Gastroesophageal sphincter (tissue), 4 donors: ENCODE measurements around the gene FBXL4. TPM values are rescaled to one million over a fixed set of nuclear protein-coding genes. Genes with fewer than 3 reads are reported as not detected.

ENCODE experiments used
- ATAC-seq: fragments of 150-250 bp; one replicate; pipeline ENCODE4 v1.9.1; 2016; ENCODE audit warnings: mild to moderate bottlenecking, moderate library complexity
- H3K27ac ChIP-seq, 4 donors: fragments of 200-600 bp; sonication (generic) in 3 of 4; 1 replicate in 3 of 4; 2 replicates in 1 of 4; pipeline ENCODE4 v1.5.1; 2016 to 2019
- H3K27me3 ChIP-seq: fragments of 200-600 bp; sonication (generic); one replicate; pipeline ENCODE4 v1.5.1; 2019
- H3K36me3 ChIP-seq, 2 donors: fragments of 200-600 bp; sonication (generic); one replicate each; pipeline ENCODE4 v1.5.1; 2019; ENCODE audit warnings: control low read depth in 1 of 2
- H3K4me1 ChIP-seq, 3 donors: fragments of 200-600 bp; sonication (generic); 1 replicate in 2 of 3; 2 replicates in 1 of 3; pipeline ENCODE4 v1.5.1; 2016 to 2019; ENCODE audit warnings: control low read depth in 2 of 3
- H3K4me3 ChIP-seq, 2 donors: fragments of 200-600 bp; sonication (generic); one replicate each; pipeline ENCODE4 v1.5.1; 2019; ENCODE audit warnings: mild to moderate bottlenecking in 1 of 2, moderate library complexity in 1 of 2
- H3K9me3 ChIP-seq, 3 donors: fragments of 200-600 bp; sonication (generic); one replicate each; pipeline ENCODE4 v1.5.1; 2017 to 2019; ENCODE audit warnings: control low read depth in 2 of 3
- CTCF ChIP-seq, 4 experiments: fragments of 200-600 bp in 2 of 4; fragments of 450-650 bp in 2 of 4; sonication (generic) in 1 of 4; IDR thresholded peaks; one replicate each; pipeline ENCODE4 v1.5.1; 2017 to 2019; ENCODE audit warnings: antibody characterized with exemption in 4 of 4, mild to moderate bottlenecking in 2 of 4, moderate library complexity in 2 of 4
- EP300 ChIP-seq: sonication (generic); formaldehyde crosslinking; IDR thresholded peaks from one replicate; pipeline ENCODE4 v1.6.1; 2017; ENCODE audit warnings: antibody characterized with exemption, mild to moderate bottlenecking
- POLR2A ChIP-seq, 2 donors: fragments of 450-650 bp; IDR thresholded peaks; one replicate each; pipeline ENCODE4 v1.6.1; 2017; ENCODE audit warnings: antibody characterized with exemption in 2 of 2, mild to moderate bottlenecking in 2 of 2, moderate library complexity in 1 of 2
- POLR2AphosphoS5 ChIP-seq: sonication (generic); formaldehyde crosslinking; IDR thresholded peaks from one replicate; pipeline ENCODE4 v1.6.1; 2017; ENCODE audit warnings: antibody characterized with exemption
- WGBS, 2 donors: methylation state at CpG; one replicate each; pipeline ENCODE4 v1.1.5; 2018; ENCODE audit warnings: low coverage in 1 of 2; 5-methylcytosine and 5-hydroxymethylcytosine counted together
- total RNA-seq, 4 donors: library from RNA; depleted of rRNA; stranded (reverse); fragments of >200 nt; gene quantifications; one replicate each; pipeline ENCODE4 v1.1.0, GENCODE V29; 2016

FBXL4 gene
- total RNA-seq, 4 donors from 2014 or later: 15.6 to 21.9 (median 18.8) TPM

DNA sequence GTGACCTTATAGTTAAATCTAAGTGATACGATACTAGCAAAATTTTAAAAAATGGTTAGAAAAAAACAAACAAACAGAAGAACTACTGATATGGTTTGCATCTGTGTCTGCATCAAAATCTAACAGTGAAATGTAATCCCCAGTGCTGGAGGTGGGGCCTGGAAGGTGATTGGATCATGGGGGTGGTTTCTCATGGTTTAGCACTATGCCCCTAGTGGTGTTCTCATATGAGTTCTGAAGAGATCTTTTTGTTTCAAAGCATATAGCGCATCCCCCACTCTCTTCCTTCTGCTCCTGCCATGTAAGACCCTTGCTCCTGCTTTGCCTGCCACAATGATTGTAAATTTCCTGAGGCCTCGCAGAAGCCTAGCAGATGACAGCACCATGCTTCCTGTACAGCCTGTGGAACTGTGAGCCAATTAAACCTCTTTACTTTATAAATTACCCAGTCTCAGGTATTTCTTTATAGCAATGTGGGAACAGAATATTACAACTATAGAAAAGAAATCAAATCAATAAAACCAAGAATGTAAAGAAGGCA is 5.4 kb downstream of the FBXL4 start:
- no peaks in the 10 kb centered on the region for H3K27me3 ChIP-seq
- no peaks in the 10 kb centered on the region for H3K36me3 ChIP-seq
- H3K4me3 ChIP-seq: no peak overlapping the region
- 90 to 94% methylated on average over 3 of the region's 3 CpGs for WGBS, 2 donors
- TF ChIP-seq POLR2AphosphoS5 (no peak), CTCF (IDR thresholded peaks at IDR 0.05) (no peak), POLR2A (IDR thresholded peaks at IDR 0.05) (no peak), EP300 (no peak)
- H3K9me3 ChIP-seq: peaks cover 2 to 23% (median 4%) of the 10 kb centered on the region in 3 donors
- H3K27ac ChIP-seq: no peak overlapping the region
- no peak for ATAC-seq
- H3K4me1 ChIP-seq: peaks cover 0 to 26% (median 6%) of the 10 kb centered on the region in 3 donors

GRCh38 chr6:98941319-98941718 is 6.4 kb downstream of the FBXL4 start:
- Histone ChIP-seq H3K36me3 (no peaks in the 10 kb centered on the region), H3K4me3 (no peak overlapping the region), H3K27ac (no peak overlapping the region), H3K27me3 (no peaks in the 10 kb centered on the region), H3K4me1 (peaks cover 0 to 19% (median 0%) of the 10 kb centered on the region in 3 donors), H3K9me3 (peaks cover 2 to 23% (median 4%) of the 10 kb centered on the region in 3 donors)
- WGBS, 2 donors: 88 to 100% methylated on average over 2 of the region's 2 CpGs
- no peak for ATAC-seq
- TF ChIP-seq EP300 (no peak), CTCF (IDR thresholded peaks at IDR 0.05) (no peak), POLR2AphosphoS5 (no peak)

DNA sequence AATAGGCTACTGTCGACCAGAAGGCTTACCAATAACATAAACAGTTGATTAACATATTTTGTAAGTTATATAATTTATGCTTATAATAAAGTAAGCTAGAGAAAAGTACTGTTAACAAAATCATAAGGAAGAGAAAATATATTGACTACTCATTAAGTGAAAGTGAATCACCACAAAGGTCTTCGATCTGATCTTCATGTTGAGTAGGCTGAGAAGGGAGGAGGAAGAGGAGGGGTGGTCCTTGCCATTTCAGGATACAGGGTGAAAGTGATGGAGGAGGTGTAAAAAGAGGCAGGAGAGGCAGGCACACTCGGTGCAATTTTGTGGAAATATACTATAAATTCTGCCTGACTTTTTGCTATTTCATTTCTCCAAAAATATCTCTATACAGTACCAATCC is 10.4 kb downstream of the FBXL4 start:
- WGBS, 2 donors: 90 to 91% methylated on average over 3 of the region's 3 CpGs
- TF ChIP-seq POLR2AphosphoS5 (no peak), EP300 (no peak), POLR2A (IDR thresholded peaks at IDR 0.05) (no peak), CTCF (IDR thresholded peaks at IDR 0.05) (no peak)
- ATAC-seq: no peak
- no peak overlapping the region for H3K27ac ChIP-seq
- no peaks in the 10 kb centered on the region for H3K27me3 ChIP-seq
- no peak overlapping the region for H3K4me3 ChIP-seq
- peaks cover 0 to 3% (median 0%) of the 10 kb centered on the region in 3 donors for H3K4me1 ChIP-seq
- H3K36me3 ChIP-seq: no peaks in the 10 kb centered on the region
- peaks cover 2 to 23% (median 4%) of the 10 kb centered on the region in 3 donors for H3K9me3 ChIP-seq

DNA sequence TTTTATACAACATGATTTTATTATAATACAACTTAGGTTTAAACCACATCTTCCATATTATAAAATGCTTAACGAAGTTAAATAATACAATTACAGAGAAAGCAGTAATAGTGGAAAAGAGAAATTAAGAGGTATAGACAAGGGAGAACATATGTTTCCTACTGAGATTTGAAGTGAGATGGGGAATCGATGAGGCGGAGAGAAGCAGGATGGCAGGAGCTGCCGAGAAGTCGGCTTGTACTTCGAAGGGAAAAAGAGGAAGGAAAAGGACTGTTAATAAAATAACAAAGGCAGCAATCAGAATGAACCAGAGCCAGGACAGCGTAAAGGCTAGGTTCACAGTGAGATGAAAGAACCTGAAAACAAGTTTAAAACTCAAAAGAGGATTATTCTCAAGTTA is 15.4 kb downstream of the FBXL4 start:
- Histone ChIP-seq H3K4me3 (no peak overlapping the region), H3K27me3 (no peaks in the 10 kb centered on the region), H3K27ac (no peak overlapping the region), H3K9me3 (no peaks in the 10 kb centered on the region), H3K36me3 (no peaks in the 10 kb centered on the region), H3K4me1 (peaks cover 0 to 9% (median 0%) of the 10 kb centered on the region in 3 donors)
- ATAC-seq: no peak
- TF ChIP-seq POLR2AphosphoS5 (no peak), EP300 (no peak), CTCF (IDR thresholded peaks at IDR 0.05) (no peak), POLR2A (IDR thresholded peaks at IDR 0.05) (no peak)
- 64 to 70% methylated on average over 6 to 7 of the region's 7 CpGs for WGBS, 2 donors

GRCh38 chr6:98931696-98932095 is 16.1 kb downstream of the FBXL4 start:
- Histone ChIP-seq H3K36me3 (peaks cover 0 to 4% of the 10 kb centered on the region in 2 donors), H3K9me3 (no peaks in the 10 kb centered on the region), H3K27ac (no peak overlapping the region), H3K4me1 (peaks cover 0 to 9% (median 0%) of the 10 kb centered on the region in 3 donors), H3K27me3 (no peaks in the 10 kb centered on the region), H3K4me3 (no peak overlapping the region)
- WGBS, 2 donors: 80 to 82% methylated on average over 3 of the region's 3 CpGs
- TF ChIP-seq POLR2AphosphoS5 (no peak), EP300 (no peak)
- no peak for ATAC-seq
